Right renal pelvis (tissue), 4 donors: ENCODE measurements around the gene NSMF. TPM values are rescaled to one million over a fixed set of nuclear protein-coding genes. Genes with fewer than 3 reads are reported as not detected.
"Not testable (repeated sequence)": the region's sequence is repeated elsewhere in the genome, so short reads cannot be mapped to it uniquely, and the experiment has no call there.

Experiments used
- DNase-seq, 4 donors: peaks; one replicate each; pipeline ENCODE4 v3.0.0-alpha.2; 2013; ENCODE audit warnings: low read depth in 4 of 4, low spot score in 3 of 4, missing footprints in 1 of 4
- polyA plus RNA-seq, 4 donors: library from polyadenylated mRNA; unstranded; fragments of 120-200 nt; gene quantifications; one replicate each; pipeline ENCODE4 v1.2.1, GENCODE V29; 2013; ENCODE audit not compliant: insufficient read length in 4 of 4

NSMF gene
- polyA plus RNA-seq, 4 donors, result 45.5 to 49.6 (median 45.8) TPM

GRCh38 chr9:137417161-137418021, 41.7 kb downstream of the NSMF start:
- DNase-seq, result no peak

- DNase-seq, result no peak
These were observed 42.5 kb downstream of the NSMF start for GRCh38 chr9:137416563-137417151.

DNA sequence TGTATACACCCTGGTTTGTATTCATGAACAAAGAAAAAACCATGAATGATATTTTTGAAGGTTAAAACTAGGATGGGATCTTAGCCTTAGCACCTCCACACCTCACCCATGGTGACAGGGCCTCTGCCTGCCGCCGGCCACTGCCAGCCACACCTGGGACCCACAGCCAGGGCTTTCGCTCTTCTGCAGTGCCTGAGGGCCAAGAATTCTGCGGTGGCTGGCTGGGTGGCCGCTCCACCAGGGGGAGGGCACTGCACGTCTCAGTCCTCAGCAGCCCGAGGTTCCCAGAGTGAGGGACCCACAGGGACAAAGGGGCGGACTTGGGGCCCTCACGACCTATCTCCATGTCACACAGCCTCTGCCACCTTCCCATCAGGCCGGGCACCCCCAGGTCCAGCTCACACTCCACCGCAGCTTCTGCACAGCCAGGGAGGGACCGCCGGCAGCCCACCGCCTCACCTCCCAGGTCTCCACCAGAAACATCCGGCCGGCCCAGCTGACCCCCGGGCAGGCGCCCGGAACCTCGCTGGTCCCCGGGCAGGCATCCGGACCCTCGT, 43.0 kb downstream of the NSMF start:
- no peak for DNase-seq

DNA sequence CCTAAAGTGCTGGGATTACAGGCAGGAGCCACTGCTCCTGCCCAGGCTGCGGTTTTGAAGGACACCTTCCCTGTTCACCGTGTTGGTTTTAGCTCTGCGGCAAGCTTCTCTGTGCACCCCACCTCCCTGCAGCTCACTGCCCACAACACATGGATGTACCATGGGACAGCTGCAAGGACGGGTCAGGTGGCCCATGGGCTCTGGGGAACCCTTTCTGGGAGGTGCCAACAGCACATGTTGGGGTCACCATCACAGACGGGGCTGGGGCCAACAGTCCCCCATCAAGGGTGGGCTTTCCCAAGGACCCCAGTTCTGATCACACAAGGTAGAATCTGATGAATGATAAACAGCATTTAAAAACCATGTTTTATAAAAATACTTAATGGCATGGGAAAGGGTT, 43.7 kb downstream of the NSMF start:
- no peak for DNase-seq

DNA sequence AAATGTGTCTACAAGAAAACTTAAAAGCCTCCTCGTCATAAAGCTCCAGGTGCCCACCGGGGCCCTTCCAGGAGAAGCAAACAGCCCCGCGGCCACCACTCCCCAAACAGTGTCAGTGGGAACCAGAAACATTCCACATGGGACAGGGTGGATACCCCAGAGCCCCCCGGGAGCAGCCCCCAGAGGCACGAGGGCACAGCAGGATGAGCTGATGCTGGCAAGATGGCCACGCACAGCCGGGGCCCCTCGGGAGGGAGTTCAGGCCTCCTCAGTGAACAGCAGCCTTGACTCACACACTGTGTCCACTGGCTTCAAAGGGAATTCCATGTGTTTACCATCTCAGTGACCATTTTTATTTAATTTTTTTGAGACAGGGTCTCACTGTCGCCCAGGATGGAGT, 46.7 kb downstream of the NSMF start:
- no peak for DNase-seq

DNA sequence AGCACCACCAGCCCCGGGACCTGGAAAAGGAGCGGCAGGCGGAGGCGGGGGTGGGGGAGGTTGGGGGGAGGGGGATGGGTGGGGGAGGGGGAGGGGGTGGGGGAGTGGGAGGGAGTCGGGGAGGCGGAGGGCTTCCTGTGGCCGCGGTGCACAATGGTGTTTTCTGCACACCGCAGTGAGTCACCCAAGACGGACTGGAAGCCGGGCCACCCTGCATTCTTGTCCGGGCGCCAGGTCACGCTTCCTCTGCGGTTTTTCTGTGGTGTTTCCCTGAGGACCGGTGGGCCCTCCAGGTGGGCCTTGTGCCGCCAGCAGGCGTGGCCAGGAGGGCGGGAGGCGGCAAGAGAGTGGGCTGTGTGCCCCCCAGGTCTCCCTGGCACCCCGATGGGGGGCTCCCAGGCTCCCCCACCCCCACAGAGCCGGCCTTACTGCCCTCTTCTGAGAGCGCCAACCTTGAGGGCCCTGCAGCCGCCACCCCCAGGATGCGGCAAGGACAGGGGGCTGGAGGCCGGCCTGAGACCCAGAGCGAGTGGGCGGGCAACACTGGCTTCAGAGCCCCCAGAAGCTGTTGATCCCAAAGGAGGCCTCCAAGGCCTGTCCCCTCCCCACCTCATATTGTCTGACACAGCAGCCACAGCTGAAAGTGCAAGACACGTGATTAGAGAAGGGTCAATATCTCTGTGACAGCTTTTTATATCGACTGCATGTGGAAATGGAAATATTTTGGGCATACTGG, 47.3 kb downstream of the NSMF start:
- DNase-seq, result no peak

GRCh38 chr9:137411260-137411644, 47.9 kb downstream of the NSMF start:
- DNase-seq, result no peak

DNA sequence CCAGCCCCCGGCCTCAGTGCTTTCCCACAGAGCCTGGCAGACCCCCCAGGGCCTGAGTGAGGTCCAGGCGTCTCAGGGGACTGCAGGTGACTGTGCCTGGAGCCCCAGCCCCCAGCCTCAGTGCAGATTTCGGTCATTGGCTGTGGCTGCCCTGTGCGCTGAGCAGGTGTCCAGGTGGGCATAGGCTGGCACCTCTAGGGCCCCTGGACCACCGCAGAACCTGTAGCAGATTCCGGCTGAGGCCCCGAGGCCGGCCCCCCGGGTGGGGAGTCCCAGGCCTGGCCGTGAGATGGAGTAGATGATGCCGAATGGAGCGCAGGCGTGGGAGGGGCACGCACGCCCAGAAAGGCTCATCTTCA, 48.3 kb downstream of the NSMF start:
- DNase-seq, result no peak

DNA sequence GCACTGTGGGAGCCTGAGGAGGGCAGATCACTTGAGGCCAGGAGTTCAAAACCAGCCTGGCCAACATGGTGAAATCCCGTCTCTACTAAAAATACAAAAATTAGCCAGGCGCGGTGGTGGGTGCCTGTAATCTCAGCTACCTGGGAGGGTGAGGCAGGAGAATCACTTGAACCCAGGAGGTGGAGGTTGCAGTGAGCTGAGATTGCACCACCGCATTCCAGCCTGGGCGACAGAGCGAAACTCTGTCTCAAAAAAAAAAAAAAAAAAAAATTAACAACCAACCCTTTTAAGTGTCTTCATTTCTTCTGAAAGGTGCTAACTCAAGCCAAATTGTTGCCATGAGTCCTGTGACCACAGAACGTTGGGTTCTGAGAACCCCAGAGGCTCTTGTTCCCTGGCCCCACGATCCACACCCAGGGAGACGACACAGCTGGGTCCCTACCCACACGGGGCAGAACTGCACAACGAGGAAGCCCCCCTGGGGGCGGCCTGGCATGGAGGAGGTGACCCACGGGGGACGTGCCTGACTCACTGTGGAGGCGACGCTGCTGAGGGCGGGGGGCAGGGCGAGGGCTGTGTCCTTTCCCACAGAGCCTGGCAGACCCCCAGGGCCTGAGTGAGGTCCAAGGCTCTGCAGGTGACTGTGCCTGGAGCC, 48.8 kb downstream of the NSMF start:
- not testable (repeated sequence) for DNase-seq

DNA sequence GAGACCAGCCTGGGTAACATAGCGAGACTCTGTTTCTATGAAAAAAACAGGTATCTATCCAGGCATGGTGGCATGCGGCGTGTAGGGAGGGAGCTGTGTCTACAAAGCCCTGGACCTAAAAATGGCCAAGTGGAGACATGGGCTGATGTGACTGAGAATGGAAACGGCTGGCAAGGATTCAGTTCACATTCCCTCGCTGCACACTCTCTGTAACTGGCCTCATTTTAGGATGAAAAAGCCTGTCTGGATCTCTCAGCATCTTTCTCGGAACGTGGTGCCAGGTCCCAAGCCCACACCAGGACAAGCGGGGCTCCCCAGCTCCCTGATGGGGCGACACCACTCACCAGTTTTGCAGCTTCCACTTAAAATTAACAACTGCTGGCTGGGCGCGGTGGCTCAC, 49.6 kb downstream of the NSMF start:
- DNase-seq, result no peak

- DNase-seq, result no peak
These were observed 50.3 kb downstream of the NSMF start for GRCh38 chr9:137408651-137409405.

GRCh38 chr9:137407590-137408300, 51.4 kb downstream of the NSMF start:
- DNase-seq, result no peak

DNA sequence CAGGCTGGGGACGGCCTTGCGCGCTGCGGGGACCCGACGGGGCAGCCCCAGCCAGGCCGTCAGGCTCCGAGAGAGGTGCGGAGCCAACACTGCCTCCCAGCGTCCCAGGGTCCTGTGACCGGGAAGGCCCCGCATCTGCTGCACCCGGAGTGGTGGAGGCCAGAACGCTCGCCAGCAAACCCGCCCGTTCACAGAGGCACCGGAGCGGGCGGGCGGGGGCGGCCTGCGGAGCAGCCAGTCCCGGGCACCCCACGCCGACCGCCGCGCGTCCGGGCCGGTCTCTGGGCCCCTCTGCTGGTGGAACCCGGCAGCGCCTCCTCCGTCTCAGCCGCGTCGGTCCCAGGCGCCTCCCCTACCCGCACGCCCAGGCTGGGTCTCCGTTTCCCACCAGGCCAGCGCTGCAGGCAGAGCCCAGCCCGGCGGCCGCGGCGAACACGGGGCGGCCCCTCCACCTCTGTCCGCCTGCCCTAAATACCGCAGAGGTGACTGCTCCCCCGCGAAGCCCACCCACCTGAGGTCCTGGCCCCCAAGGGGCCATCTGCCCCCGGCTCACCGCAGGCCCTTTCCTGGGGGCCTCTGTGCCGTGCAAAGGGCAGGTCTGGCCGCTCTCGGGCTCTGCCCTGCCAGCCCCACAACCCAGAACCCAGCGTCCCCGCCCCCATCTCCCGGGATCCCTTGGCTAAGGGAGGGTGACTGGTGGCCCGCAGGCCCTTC, 52.1 kb downstream of the NSMF start:
- DNase-seq, result peak; percentile 37 to 57 (median 54)

GRCh38 chr9:137406085-137406760, 52.9 kb downstream of the NSMF start:
- no peak for DNase-seq

DNA sequence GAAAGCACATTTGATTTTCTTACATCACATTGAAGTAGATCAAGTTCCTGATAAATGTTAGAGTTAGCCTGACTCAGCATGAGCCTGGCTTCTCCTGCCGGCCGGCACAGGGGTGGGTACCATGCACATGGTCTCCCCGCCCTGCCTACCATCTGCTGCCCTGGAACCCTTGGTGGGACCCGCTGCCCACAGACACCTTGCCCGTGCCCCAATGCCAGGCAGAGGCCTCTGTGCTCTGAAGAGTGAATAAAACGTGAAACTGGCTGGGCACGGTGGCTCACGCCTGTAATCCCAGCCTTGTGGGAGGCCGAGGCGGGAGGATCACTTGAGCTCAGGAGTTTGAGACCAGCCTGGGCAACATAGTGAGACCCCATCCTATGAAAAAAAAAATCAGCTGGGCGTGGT, 53.5 kb downstream of the NSMF start:
- DNase-seq, result no peak

- DNase-seq, result no peak
These were observed 54.1 kb downstream of the NSMF start for GRCh38 chr9:137404961-137405567.

DNA sequence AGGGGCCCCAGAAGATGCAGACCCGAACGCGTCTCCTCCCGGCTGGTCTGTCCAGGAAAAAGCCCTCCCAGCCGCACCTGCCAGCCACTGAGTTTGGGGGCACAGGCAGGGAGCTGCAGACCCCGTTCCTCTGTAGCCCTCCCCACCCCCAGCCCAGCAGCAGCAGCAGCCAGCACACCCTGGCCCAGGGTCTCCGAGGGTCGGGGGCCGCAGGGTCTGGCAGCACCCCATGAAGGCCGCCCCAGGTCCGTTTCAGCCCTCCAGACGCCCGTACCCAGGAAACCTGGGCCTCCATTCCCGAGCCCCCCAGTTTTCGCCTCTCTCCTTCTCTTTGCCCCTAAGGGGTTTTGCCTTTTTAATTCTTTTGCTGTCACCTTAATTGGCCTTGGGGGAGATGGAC, 55.9 kb downstream of the NSMF start:
- DNase-seq, result no peak

GRCh38 chr9:137402746-137403145, 56.4 kb downstream of the NSMF start:
- DNase-seq, result no peak
